Upper lobe of left lung (tissue), 6 donors: Measurements from ENCODE around the gene TGM2. TPM values are rescaled to one million over a fixed set of nuclear protein-coding genes. Genes with fewer than 3 reads are reported as not detected.

Experiments used
- ATAC-seq, 2 donors: fragments of 200-7000 bp; cut with Tn5 transposase; one replicate each; pipeline ENCODE4 v1.9.1; 2022; ENCODE audit warnings: mild to moderate bottlenecking in 2 of 2, moderate library complexity in 2 of 2; ENCODE audit not compliant: low FRiP score in 2 of 2
- DNase-seq, 2 donors: peaks; one replicate each; pipeline ENCODE4 v3.0.0-alpha.2; 2019 to 2020
- H3K27ac ChIP-seq, 4 donors: fragments of 200-600 bp; sonication (generic); one replicate each; pipeline ENCODE4 v1.5.1; 2016 to 2019
- H3K27me3 ChIP-seq, 4 donors: fragments of 200-600 bp; sonication (generic); one replicate each; pipeline ENCODE4 v1.5.1; 2017 to 2019
- H3K36me3 ChIP-seq, 4 donors: fragments of 200-600 bp; sonication (generic); one replicate each; pipeline ENCODE4 v1.5.1; 2016 to 2019
- H3K4me1 ChIP-seq, 4 donors: fragments of 200-600 bp; sonication (generic); one replicate each; pipeline ENCODE4 v1.5.1; 2018 to 2019
- H3K4me3 ChIP-seq, 4 donors: fragments of 200-600 bp; sonication (generic); one replicate each; pipeline ENCODE4 v1.5.1; 2017 to 2019; ENCODE audit warnings: mild to moderate bottlenecking in 2 of 4, moderate library complexity in 1 of 4
- H3K9me3 ChIP-seq, 4 donors: fragments of 200-600 bp; sonication (generic); one replicate each; pipeline ENCODE4 v1.5.1; 2018 to 2019
- EP300 ChIP-seq, 4 donors: sonication (generic); formaldehyde crosslinking; IDR thresholded peaks; one replicate each; pipeline ENCODE4 v1.5.1; 2017; ENCODE audit warnings: antibody characterized with exemption in 4 of 4, control low read depth in 2 of 4
- POLR2A ChIP-seq, 4 donors: fragments of 450-650 bp; IDR thresholded peaks; one replicate each; pipeline ENCODE4 v1.5.1; 2016 to 2017; ENCODE audit warnings: antibody characterized with exemption in 4 of 4, mild to moderate bottlenecking in 2 of 4
- POLR2AphosphoS5 ChIP-seq, 2 donors: sonication (generic); formaldehyde crosslinking; IDR thresholded peaks; one replicate each; pipeline ENCODE4 v1.5.1; 2017; ENCODE audit warnings: antibody characterized with exemption in 2 of 2
- WGBS, 2 donors: methylation state at CpG; one replicate each; pipeline ENCODE4 v1.1.5; 2017 to 2018; 5-methylcytosine and 5-hydroxymethylcytosine counted together
- total RNA-seq, 6 donors: library from RNA; depleted of rRNA in 4 of 6; stranded (reverse); fragments of >200 nt in 4 of 6; gene quantifications; one replicate each; pipeline versions ENCODE4 v1.1.0 to v1.2.1, GENCODE V29; 2016 to 2021
- TF ChIP-seq, protein P1 (sequence below), 6 experiments: fragments of 450-650 bp in 4 of 6; fragments of 200-600 bp in 2 of 6; sonication (generic) in 2 of 6; IDR thresholded peaks; one replicate each; pipeline ENCODE4 v1.5.1; 2016 to 2019; ENCODE audit warnings: antibody characterized with exemption in 6 of 6
- donor health status: DM: no; HTN: no; CAD: no; lungs with moderate emphysema.
- donor health status: DM: no; HTN: yes; CAD: no; lungs with severe emphysema.

TGM2 gene
- total RNA-seq, 6 donors from 2014 or later = 98.7 to 469 (median 290) TPM

DNA sequence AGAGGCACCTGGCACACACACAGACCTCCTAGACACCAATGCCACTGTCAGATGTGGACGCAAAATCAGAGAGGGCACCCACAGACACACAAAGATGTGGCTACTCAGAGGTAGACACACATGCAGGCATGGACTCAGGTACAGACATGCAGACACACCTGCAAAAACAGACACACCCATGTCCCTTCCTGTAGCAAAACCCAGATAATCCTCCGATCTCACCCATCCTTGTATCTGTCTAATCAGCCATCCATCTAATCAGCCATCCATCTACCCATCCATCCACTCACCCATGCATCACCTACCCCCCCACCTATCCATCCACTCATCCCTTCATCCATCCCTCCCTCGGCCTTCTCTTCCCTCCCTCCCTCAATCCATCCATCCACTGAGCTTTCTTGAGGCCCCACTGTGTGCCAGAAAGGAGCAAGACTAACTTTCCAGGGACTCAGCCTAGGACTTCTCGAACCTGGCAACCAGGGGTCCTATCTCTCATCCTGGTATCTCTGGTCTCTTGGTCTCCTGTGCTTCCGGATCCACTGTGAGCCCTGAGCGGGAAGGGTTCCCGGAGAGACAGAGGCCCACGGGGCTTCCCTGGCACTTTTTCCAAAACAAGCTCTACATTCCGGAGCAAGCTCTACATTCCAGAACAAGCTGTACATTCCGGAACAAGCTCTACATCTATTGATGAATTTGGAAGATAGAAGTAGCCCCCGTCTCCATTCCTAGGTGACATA is 1.1 kb upstream of the TGM2 start:
- Histone ChIP-seq H3K36me3 (peaks cover 0 to 5% (median 2%) of the 10 kb centered on the region in 4 donors), H3K27ac (peak overlapping the region in 3 of 4 donors; percentile 90 to 93 (median 90)), H3K27me3 (no peaks in the 10 kb centered on the region), H3K4me3 (no peak overlapping the region), H3K9me3 (no peaks in the 10 kb centered on the region), H3K4me1 (peaks cover 32 to 59% (median 48%) of the 10 kb centered on the region in 4 donors)
- no peak for ATAC-seq
- no peak for DNase-seq
- 70 to 75% methylated on average over 11 of the region's 11 CpGs for WGBS, 2 donors
- TF ChIP-seq POLR2AphosphoS5 (IDR thresholded peaks at IDR 0.05) (no peak), EP300 (IDR thresholded peaks at IDR 0.05) (no peak), POLR2A (IDR thresholded peaks at IDR 0.05) (no peak)
- TF ChIP-seq, protein P1, sequence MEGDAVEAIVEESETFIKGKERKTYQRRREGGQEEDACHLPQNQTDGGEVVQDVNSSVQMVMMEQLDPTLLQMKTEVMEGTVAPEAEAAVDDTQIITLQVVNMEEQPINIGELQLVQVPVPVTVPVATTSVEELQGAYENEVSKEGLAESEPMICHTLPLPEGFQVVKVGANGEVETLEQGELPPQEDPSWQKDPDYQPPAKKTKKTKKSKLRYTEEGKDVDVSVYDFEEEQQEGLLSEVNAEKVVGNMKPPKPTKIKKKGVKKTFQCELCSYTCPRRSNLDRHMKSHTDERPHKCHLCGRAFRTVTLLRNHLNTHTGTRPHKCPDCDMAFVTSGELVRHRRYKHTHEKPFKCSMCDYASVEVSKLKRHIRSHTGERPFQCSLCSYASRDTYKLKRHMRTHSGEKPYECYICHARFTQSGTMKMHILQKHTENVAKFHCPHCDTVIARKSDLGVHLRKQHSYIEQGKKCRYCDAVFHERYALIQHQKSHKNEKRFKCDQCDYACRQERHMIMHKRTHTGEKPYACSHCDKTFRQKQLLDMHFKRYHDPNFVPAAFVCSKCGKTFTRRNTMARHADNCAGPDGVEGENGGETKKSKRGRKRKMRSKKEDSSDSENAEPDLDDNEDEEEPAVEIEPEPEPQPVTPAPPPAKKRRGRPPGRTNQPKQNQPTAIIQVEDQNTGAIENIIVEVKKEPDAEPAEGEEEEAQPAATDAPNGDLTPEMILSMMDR (IDR thresholded peaks at IDR 0.05) = no peak

DNA sequence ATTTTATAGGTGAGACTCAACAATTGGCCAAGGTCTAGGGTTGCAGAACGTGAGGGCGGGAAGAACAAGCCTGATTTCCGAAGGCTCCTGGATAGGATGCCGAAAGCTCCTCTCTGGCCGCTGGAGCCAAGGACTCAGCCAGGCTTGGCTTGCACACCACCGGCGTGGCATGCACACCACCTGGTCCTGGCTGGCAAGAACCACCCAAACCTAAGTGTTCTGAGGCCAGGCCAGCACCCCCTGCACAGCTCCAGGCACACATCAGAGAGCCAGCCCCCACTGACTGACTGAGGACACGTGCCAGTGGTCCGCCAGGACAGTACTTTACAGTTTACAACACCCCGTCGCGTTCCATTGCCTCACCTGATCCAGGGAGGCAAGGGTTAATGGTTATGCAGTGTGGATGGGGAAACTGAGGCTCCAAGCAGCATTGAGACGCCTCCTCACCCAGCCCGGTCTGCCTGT is 414 bp downstream of the TGM2 start:
- no peak for ATAC-seq
- 67 to 72% methylated on average over 5 to 12 of the region's 14 CpGs for WGBS, 2 donors

DNA sequence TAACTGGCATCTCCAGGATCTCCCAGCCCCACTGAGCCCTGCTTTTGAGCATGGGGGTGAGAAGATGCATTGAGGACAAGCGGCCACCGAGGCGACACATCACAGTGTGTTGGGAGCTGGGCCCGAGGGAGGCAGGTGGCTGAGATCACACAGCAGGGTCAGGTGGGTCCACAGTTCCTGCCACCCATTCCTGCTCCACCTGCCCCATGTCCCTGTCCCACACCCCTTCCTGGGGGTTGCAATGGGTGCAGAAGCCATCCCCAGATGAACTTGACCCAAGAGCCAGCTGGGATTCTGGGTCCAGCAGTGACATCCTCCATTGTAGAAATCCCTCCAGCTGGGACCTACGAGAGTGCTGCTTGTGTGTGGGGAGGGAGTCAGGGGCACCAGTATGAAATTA is 1.0 kb downstream of the TGM2 start:
- peak overlapping the region; percentile 72 to 93 (median 90) for H3K27ac ChIP-seq

More for the DNA sequence above, 414 bp downstream of the TGM2 start:
- Histone ChIP-seq H3K9me3 (no peaks in the 10 kb centered on the region), H3K4me3 (peak overlapping the region; percentile 30 to 61 (median 58)), H3K4me1 (peaks cover 45 to 69% (median 55%) of the 10 kb centered on the region in 4 donors), H3K27ac (peak overlapping the region; percentile 72 to 93 (median 90)), H3K27me3 (no peaks in the 10 kb centered on the region), H3K36me3 (peaks cover 5 to 19% (median 9%) of the 10 kb centered on the region in 4 donors)
- TF ChIP-seq POLR2A (IDR thresholded peaks at IDR 0.05) = no peak
- no peak for TF ChIP-seq EP300 (IDR thresholded peaks at IDR 0.05)
- TF ChIP-seq, protein P1 (IDR thresholded peaks at IDR 0.05) = no peak
- TF ChIP-seq POLR2AphosphoS5 (IDR thresholded peaks at IDR 0.05) = no peak
- DNase-seq = no peak

DNA sequence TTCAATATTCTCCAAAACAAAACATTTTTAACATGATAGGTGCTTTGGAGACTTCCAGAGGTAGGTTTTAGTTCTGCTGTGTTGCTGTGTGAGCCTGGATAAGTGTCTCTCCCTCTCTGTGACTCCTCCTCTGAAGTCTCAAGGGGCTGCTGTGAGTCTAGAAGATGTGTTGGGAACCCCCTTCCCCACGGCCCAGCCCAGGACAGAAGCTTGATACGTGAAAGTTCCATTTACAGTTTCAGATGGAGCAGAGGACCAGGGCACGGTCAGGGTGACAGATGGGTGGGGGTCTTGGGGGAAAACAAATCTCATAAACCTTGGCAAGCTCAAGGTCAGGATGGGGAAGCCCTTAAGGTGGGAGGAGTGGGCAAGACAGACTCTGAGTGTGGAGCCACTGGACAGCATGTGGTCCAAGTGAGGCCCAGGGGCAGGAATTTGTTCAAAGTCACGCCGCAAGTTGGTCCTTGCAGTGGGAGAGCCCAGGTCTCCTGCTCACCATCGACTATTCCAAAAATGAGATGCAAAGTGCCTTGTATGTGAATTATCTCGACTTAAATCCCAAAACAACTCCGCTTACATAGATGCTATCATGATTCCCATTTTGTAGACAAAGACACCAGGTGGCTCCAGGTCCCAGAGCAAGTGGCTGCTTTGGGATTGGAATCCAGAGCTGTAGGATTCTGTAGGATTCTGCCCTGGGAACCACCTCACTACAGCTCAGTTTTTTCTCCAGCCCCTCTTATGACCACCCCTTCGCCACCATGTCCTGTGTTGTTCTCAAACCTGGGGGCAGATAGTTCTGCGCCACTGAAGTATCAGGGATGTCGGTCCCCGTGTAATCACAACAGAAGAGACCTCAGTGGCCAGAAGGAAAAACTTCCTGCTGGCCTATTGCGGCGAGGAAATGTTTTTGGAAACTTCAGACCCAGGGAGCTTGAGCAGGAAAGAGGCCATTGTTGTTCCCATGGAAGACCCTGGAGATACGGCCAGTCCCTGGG is 1.9 kb downstream of the TGM2 start:
- no peaks in the 10 kb centered on the region for H3K27me3 ChIP-seq
- H3K36me3 ChIP-seq = peaks cover 5 to 25% (median 13%) of the 10 kb centered on the region in 4 donors
- peaks cover 36 to 69% (median 52%) of the 10 kb centered on the region in 4 donors for H3K4me1 ChIP-seq
- 57 to 63% methylated on average over 15 of the region's 15 CpGs for WGBS, 2 donors
- DNase-seq (no peak), ATAC-seq (no peak)
- no peaks in the 10 kb centered on the region for H3K9me3 ChIP-seq
- H3K27ac ChIP-seq = peak overlapping the region; percentile 72 to 93 (median 90)
- peak overlapping the region; percentile 30 to 61 (median 58) for H3K4me3 ChIP-seq
- TF ChIP-seq POLR2A (IDR thresholded peaks at IDR 0.05) (no peak), EP300 (IDR thresholded peaks at IDR 0.05) (no peak), POLR2AphosphoS5 (IDR thresholded peaks at IDR 0.05) (no peak)
- TF ChIP-seq, protein P1 (IDR thresholded peaks at IDR 0.05) = no peak

More for the DNA sequence above, 1.0 kb downstream of the TGM2 start:
- Histone ChIP-seq H3K9me3 (no peaks in the 10 kb centered on the region), H3K4me1 (peaks cover 40 to 69% (median 54%) of the 10 kb centered on the region in 4 donors), H3K27me3 (no peaks in the 10 kb centered on the region), H3K4me3 (peak overlapping the region; percentile 30 to 61 (median 58)), H3K36me3 (peaks cover 5 to 22% (median 9%) of the 10 kb centered on the region in 4 donors)
- TF ChIP-seq POLR2AphosphoS5 (IDR thresholded peaks at IDR 0.05) (no peak), EP300 (IDR thresholded peaks at IDR 0.05) (no peak)
- TF ChIP-seq, protein P1 (IDR thresholded peaks at IDR 0.05) = no peak
- DNase-seq (no peak), ATAC-seq (no peak)
- 56 to 72% methylated on average over 5 of the region's 5 CpGs for WGBS, 2 donors
